ENCODE results near the gene MGST3.

DNA sequence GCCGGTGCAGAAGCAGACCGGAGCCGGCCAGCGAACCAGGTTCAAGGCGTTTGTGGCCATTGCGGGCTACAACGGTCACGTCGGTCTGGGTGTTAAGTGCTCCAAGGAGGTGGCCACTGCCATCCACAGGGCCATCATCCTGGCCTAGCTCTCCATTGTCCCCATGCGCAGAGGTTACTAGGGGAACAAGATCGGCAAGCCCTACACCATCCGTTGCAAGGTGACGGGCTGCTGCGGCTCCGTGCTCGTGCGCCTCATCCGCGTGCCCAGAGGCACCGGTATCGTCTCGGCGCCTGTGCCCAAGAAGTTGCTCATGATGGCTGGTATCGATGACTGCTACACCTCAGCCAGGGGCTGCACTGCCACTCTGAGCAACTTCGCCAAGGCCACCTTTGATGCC, 49.1 kb upstream of the MGST3 start:
- TF ChIP-seq, protein P1, sequence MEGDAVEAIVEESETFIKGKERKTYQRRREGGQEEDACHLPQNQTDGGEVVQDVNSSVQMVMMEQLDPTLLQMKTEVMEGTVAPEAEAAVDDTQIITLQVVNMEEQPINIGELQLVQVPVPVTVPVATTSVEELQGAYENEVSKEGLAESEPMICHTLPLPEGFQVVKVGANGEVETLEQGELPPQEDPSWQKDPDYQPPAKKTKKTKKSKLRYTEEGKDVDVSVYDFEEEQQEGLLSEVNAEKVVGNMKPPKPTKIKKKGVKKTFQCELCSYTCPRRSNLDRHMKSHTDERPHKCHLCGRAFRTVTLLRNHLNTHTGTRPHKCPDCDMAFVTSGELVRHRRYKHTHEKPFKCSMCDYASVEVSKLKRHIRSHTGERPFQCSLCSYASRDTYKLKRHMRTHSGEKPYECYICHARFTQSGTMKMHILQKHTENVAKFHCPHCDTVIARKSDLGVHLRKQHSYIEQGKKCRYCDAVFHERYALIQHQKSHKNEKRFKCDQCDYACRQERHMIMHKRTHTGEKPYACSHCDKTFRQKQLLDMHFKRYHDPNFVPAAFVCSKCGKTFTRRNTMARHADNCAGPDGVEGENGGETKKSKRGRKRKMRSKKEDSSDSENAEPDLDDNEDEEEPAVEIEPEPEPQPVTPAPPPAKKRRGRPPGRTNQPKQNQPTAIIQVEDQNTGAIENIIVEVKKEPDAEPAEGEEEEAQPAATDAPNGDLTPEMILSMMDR (optimal IDR thresholded peaks at IDR 0.05 in 1 of 3, IDR thresholded peaks at IDR 0.05 in 1 of 3, conservative IDR thresholded peaks at IDR 0.05 in 1 of 3; ENCODE audit: extremely low read depth in 1 of 3, insufficient read depth in 2 of 3, low read length in 3 of 3) = no peak
- no peak for TF ChIP-seq EZH2 (IDR thresholded peaks at IDR 0.05; ENCODE audit: low read length)

Data from keratinocyte (primary cell).